SU-DHL-6 (cell line): ENCODE results near the gene MRPS27.

Experiments used
- H2AFZ ChIP-seq: fragments of 200-600 bp; sonication (generic); 2 replicates; pipeline ENCODE4 v1.6.1; 2014; ENCODE audit warnings: low read depth, mild to moderate bottlenecking, moderate library complexity, mixed read lengths, antibody characterized with exemption, low read length; ENCODE audit not compliant: severe bottlenecking
- H3F3A ChIP-seq: fragments of 200-600 bp; shearing (Covaris generic); 2 replicates; pipeline ENCODE4 v1.6.0; 2016; ENCODE audit warnings: antibody characterized with exemption, mild to moderate bottlenecking; ENCODE audit not compliant: insufficient read depth
- H3K27ac ChIP-seq: fragments of 200-600 bp; sonication (generic); 2 replicates; pipeline ENCODE4 v1.5.1; 2016; ENCODE audit warnings: low read depth, mild to moderate bottlenecking, low read length, moderate library complexity, mixed read lengths
- H3K27me3 ChIP-seq: fragments of 200-600 bp; sonication (generic), shearing (Covaris generic); 2 replicates; pipeline ENCODE4 v1.6.0; 2014; ENCODE audit warnings: mild to moderate bottlenecking, low read length
- H3K36me3 ChIP-seq: fragments of 200-600 bp; sonication (generic); 2 replicates; pipeline ENCODE4 v1.6.1; 2014; ENCODE audit warnings: mild to moderate bottlenecking, low read length, mixed read lengths
- H3K4me2 ChIP-seq: fragments of 300-600, 200-600 bp; shearing (Covaris generic), sonication (generic); 2 replicates; pipeline ENCODE4 v1.6.0; 2014; ENCODE audit warnings: low read length, low read depth, mild to moderate bottlenecking; ENCODE audit not compliant: poor library complexity, severe bottlenecking
- H3K4me3 ChIP-seq: fragments of 200-600 bp; sonication (generic); 2 replicates; pipeline ENCODE4 v1.5.1; 2014; ENCODE audit warnings: antibody characterized with exemption, low read length, mild to moderate bottlenecking, mixed read lengths; ENCODE audit not compliant: insufficient read depth, poor library complexity, severe bottlenecking
- H3K79me2 ChIP-seq: fragments of 200-600 bp; sonication (generic); 2 replicates; pipeline ENCODE4 v1.6.1; 2014; ENCODE audit warnings: mild to moderate bottlenecking, low read length, moderate library complexity; ENCODE audit not compliant: insufficient read depth
- H3K9ac ChIP-seq: fragments of 200-600 bp; sonication (generic); 2 replicates; pipeline ENCODE4 v1.7.0; 2014; ENCODE audit warnings: mild to moderate bottlenecking, low read length
- H3K9me2 ChIP-seq: fragments of 200-600 bp; sonication (generic); replicated peaks from 2 replicates; pipeline ENCODE4 v1.6.1; 2014; ENCODE audit warnings: low read length; ENCODE audit not compliant: insufficient read depth
- H3K9me3 ChIP-seq: fragments of 200-600 bp; sonication (generic); 2 replicates; pipeline ENCODE4 v1.6.1; 2014; ENCODE audit warnings: low read length, mixed read lengths; ENCODE audit not compliant: insufficient read depth
- H4K20me1 ChIP-seq: fragments of 200-600 bp; sonication (generic); 2 replicates; pipeline ENCODE4 v1.6.1; 2014; ENCODE audit warnings: low read depth, mild to moderate bottlenecking, antibody characterized with exemption, low read length, moderate library complexity, mixed read lengths
- EZH2phosphoT487 ChIP-seq: fragments of 200-600 bp; sonication (generic), shearing (Covaris generic); conservative IDR thresholded peaks from 2 replicates; pipeline ENCODE4 v1.6.1; 2018; ENCODE audit warnings: mild to moderate bottlenecking, antibody characterized with exemption, low read length, moderate library complexity, mixed read lengths
- TF ChIP-seq, protein P1 (sequence below): fragments of 200-600 bp; sonication (generic); IDR thresholded peaks from one replicate; pipeline ENCODE4 v1.5.1; 2017; ENCODE audit warnings: antibody characterized with exemption, mild to moderate bottlenecking, low read length, moderate library complexity; ENCODE audit not compliant: insufficient read depth, poor library complexity, severe bottlenecking

Gene MRPS27

DNA sequence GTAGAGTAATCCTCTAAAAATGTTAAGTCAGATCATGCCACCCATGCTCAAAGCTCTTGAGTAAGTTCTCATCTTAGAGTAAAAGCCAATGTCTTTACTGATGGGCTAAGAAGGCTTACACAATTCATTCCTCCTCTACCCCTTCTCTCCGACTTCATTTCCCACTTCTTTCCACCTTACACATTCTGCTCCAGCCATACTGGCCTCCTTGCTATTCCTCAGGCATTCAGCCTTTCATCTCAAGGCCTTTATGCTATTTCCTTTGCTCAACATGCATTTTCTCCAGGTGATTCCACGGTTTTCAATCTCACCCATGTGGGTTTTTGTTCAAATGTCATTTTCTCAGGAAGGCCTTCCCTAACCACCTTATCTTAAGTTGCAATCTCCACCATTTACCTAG is 107.9 kb downstream of the MRPS27 start:
- no peak overlapping the region for H3K9ac ChIP-seq
- H3F3A ChIP-seq = no peaks in the 10 kb centered on the region; the same call in 1 of the 2 replicates
- H3K79me2 ChIP-seq = no peaks in the 10 kb centered on the region
- no peak overlapping the region for H3K4me3 ChIP-seq
- TF ChIP-seq, protein P1, sequence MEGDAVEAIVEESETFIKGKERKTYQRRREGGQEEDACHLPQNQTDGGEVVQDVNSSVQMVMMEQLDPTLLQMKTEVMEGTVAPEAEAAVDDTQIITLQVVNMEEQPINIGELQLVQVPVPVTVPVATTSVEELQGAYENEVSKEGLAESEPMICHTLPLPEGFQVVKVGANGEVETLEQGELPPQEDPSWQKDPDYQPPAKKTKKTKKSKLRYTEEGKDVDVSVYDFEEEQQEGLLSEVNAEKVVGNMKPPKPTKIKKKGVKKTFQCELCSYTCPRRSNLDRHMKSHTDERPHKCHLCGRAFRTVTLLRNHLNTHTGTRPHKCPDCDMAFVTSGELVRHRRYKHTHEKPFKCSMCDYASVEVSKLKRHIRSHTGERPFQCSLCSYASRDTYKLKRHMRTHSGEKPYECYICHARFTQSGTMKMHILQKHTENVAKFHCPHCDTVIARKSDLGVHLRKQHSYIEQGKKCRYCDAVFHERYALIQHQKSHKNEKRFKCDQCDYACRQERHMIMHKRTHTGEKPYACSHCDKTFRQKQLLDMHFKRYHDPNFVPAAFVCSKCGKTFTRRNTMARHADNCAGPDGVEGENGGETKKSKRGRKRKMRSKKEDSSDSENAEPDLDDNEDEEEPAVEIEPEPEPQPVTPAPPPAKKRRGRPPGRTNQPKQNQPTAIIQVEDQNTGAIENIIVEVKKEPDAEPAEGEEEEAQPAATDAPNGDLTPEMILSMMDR = no peak
- no peak for TF ChIP-seq EZH2phosphoT487
- H4K20me1 ChIP-seq = no peaks in the 10 kb centered on the region
- no peak overlapping the region for H3K4me2 ChIP-seq
- H3K9me3 ChIP-seq = no peaks in the 10 kb centered on the region
- H3K27ac ChIP-seq = no peak overlapping the region
- H3K9me2 ChIP-seq = no peaks in the 10 kb centered on the region
- no peaks in the 10 kb centered on the region for H3K36me3 ChIP-seq
- H3K27me3 ChIP-seq = no peaks in the 10 kb centered on the region
- H2AFZ ChIP-seq = no peak overlapping the region

DNA sequence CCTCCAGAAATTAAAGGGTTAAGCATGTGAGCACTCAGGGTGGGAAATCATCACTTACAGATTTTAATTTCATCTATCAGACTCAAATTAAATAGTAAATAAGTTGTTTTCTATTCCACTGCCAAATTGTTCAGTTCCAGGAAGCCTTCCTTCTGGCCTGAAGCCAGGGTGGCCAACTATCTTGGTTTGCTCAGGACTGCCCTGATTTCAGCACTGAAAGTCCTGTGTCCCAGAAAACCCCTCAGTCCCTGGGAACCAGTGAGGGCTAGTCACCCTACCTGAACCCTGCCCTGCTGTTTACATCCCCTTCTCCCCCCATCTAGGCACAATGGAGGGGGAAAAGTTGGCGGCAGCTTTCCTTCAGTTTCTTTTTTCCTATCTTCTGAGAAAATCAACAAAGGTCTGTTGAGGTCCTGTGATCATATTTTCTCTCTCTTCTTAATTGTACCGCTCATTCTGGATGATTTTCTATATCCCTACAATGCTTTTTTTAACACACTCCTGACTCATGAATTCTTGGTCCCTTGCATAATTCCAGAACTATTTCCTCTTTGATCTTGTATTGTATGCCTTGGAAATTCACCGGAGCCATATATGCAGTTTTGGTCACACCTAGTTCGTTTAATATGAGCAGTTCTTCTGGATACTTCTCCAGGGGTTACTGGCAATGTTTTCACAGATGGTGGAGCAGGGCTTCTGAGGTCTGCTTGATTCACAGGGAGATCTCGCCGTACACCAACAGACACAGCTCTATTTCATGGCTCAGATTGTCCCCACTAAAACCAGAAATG is 109.0 kb downstream of the MRPS27 start:
- TF ChIP-seq, protein P1 = no peak
- no peak for TF ChIP-seq EZH2phosphoT487
- Histone ChIP-seq H4K20me1 (no peaks in the 10 kb centered on the region), H3K27ac (no peak overlapping the region), H3K27me3 (no peaks in the 10 kb centered on the region), H3K36me3 (no peaks in the 10 kb centered on the region), H3K9ac (no peak overlapping the region), H3K9me3 (no peaks in the 10 kb centered on the region), H3F3A (no peaks in the 10 kb centered on the region; the same call in 1 of the 2 replicates), H2AFZ (no peak overlapping the region), H3K4me3 (no peak overlapping the region), H3K79me2 (no peaks in the 10 kb centered on the region), H3K9me2 (no peaks in the 10 kb centered on the region), H3K4me2 (no peak overlapping the region)

DNA sequence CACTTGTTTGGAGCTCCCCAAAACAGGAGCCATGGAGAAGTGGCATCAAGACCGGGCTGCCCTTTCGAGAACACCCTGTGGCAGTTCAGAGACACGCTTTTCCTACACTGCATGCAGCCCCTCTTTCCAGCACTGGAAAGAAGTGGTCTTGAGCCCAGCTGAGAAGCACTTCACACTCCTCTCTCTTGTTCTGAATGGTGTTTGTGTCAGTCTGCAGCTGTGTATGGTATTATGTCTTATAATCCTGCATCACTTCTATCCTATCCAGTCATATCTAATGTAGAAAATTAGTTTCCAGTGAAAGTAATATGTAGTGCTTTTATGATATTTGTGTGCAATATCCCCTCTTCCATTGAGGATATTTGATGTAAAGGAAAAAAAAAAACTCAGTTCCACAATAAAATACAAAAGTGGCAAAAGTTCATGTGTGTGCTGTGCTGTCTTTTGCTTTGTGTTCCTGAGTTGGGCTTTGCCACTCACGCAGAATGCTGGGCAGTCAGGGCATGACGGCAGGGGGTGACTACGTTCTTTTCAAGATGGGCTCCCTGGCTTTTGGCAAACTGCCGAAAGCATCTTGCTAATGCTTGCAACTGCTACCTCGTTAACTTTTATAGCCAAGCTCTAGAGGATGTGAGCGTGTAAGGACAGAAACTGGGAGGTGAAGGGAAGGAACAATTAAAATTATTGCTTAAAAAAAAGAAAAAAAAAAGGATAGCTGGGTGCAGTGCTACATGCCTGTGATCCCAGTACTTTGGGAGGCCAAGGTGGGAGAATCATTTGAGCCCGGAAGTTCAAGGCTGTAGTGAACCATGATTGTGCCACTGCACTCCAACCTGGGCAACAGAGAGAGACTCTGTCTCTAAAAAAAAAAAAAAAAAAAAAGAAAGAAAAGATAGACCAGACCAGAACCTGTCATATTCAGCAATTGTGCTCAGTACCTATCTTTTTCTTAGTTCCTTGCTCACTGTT is 110.6 kb downstream of the MRPS27 start:
- Histone ChIP-seq H3K9me2 (no peaks in the 10 kb centered on the region), H3K27me3 (no peaks in the 10 kb centered on the region), H3K9ac (no peak overlapping the region), H3K79me2 (no peaks in the 10 kb centered on the region), H3K27ac (no peak overlapping the region), H4K20me1 (no peaks in the 10 kb centered on the region), H3K4me3 (no peak overlapping the region), H3K36me3 (no peaks in the 10 kb centered on the region), H3K4me2 (no peak overlapping the region), H3F3A (no peaks in the 10 kb centered on the region; the same call in 1 of the 2 replicates), H3K9me3 (no peaks in the 10 kb centered on the region), H2AFZ (no peak overlapping the region)
- TF ChIP-seq, protein P1 = no peak
- TF ChIP-seq EZH2phosphoT487 = no peak
